Measurements from ENCODE around the gene ANKRD6.

ANKRD6 gene

GRCh38 chr6:89596484-89596883 lies 163.5 kb downstream of the ANKRD6 start:
- no peak overlapping the region for H3K4me3 ChIP-seq (replicated peaks; ENCODE audit: low read depth, low read length)
- no peak for DNase-seq (ENCODE audit: extremely low read depth, insufficient read length)
- H3K27me3 ChIP-seq (replicated peaks; ENCODE audit: control insufficient read depth, insufficient read depth, low read length) = no peaks in the 10 kb centered on the region
- no peak for TF ChIP-seq CTCF (IDR thresholded peaks at IDR 0.05; ENCODE audit: insufficient read depth, low read length, poor library complexity, severe bottlenecking)
- H3K36me3 ChIP-seq (ENCODE audit: control insufficient read depth, insufficient read depth, low read length) = no peaks in the 10 kb centered on the region

- no peak for TF ChIP-seq CTCF (IDR thresholded peaks at IDR 0.05; ENCODE audit: insufficient read depth, low read length, poor library complexity, severe bottlenecking)
- no peaks in the 10 kb centered on the region for H3K36me3 ChIP-seq (ENCODE audit: control insufficient read depth, insufficient read depth, low read length)
- H3K4me3 ChIP-seq (replicated peaks; ENCODE audit: low read depth, low read length) = no peak overlapping the region
- no peaks in the 10 kb centered on the region for H3K27me3 ChIP-seq (replicated peaks; ENCODE audit: control insufficient read depth, insufficient read depth, low read length)
- DNase-seq (ENCODE audit: extremely low read depth, insufficient read length) = no peak
Observed at GRCh38 chr6:89597372-89597771, 164.4 kb downstream of the ANKRD6 start.

- Histone ChIP-seq H3K27me3 (replicated peaks; ENCODE audit: control insufficient read depth, insufficient read depth, low read length) (no peaks in the 10 kb centered on the region), H3K36me3 (ENCODE audit: control insufficient read depth, insufficient read depth, low read length) (no peaks in the 10 kb centered on the region), H3K4me3 (replicated peaks; ENCODE audit: low read depth, low read length) (no peak overlapping the region)
- peak; percentile 28 for TF ChIP-seq CTCF (IDR thresholded peaks at IDR 0.05; ENCODE audit: insufficient read depth, low read length, poor library complexity, severe bottlenecking)
- DNase-seq (ENCODE audit: extremely low read depth, insufficient read length) = no peak
Observed at GRCh38 chr6:89597988-89598387, 165.0 kb downstream of the ANKRD6 start.

GRCh38 chr6:89599727-89600126 lies 166.8 kb downstream of the ANKRD6 start:
- Histone ChIP-seq H3K36me3 (ENCODE audit: control insufficient read depth, insufficient read depth, low read length) (no peaks in the 10 kb centered on the region), H3K4me3 (replicated peaks; ENCODE audit: low read depth, low read length) (no peak overlapping the region), H3K27me3 (replicated peaks; ENCODE audit: control insufficient read depth, insufficient read depth, low read length) (no peaks in the 10 kb centered on the region)
- TF ChIP-seq CTCF (IDR thresholded peaks at IDR 0.05; ENCODE audit: insufficient read depth, low read length, poor library complexity, severe bottlenecking) = no peak
- no peak for DNase-seq (ENCODE audit: extremely low read depth, insufficient read length)

GRCh38 chr6:89602166-89602565 lies 169.2 kb downstream of the ANKRD6 start:
- H3K36me3 ChIP-seq (ENCODE audit: control insufficient read depth, insufficient read depth, low read length) = no peaks in the 10 kb centered on the region
- no peak overlapping the region for H3K4me3 ChIP-seq (replicated peaks; ENCODE audit: low read depth, low read length)
- DNase-seq (ENCODE audit: extremely low read depth, insufficient read length) = no peak
- no peak for TF ChIP-seq CTCF (IDR thresholded peaks at IDR 0.05; ENCODE audit: insufficient read depth, low read length, poor library complexity, severe bottlenecking)
- no peaks in the 10 kb centered on the region for H3K27me3 ChIP-seq (replicated peaks; ENCODE audit: control insufficient read depth, insufficient read depth, low read length)

GRCh38 chr6:89604653-89605052 lies 171.7 kb downstream of the ANKRD6 start:
- no peak for TF ChIP-seq CTCF (IDR thresholded peaks at IDR 0.05; ENCODE audit: insufficient read depth, low read length, poor library complexity, severe bottlenecking)
- DNase-seq (ENCODE audit: extremely low read depth, insufficient read length) = no peak
- no peak overlapping the region for H3K4me3 ChIP-seq (replicated peaks; ENCODE audit: low read depth, low read length)
- H3K36me3 ChIP-seq (ENCODE audit: control insufficient read depth, insufficient read depth, low read length) = no peaks in the 10 kb centered on the region
- H3K27me3 ChIP-seq (replicated peaks; ENCODE audit: control insufficient read depth, insufficient read depth, low read length) = no peaks in the 10 kb centered on the region
